KOPT-K1 (cell line): ENCODE measurements around the gene MYO1G.

Experiments
- H3K27ac ChIP-seq: fragments of 200-600 bp; sonication (generic); 2 replicates; pipeline ENCODE4 v1.5.1; 2016; ENCODE audit warnings: antibody characterized with exemption, mild to moderate bottlenecking, low read depth, low read length; ENCODE audit not compliant: poor library complexity, severe bottlenecking
- H3K36me3 ChIP-seq: fragments of 200-600 bp; sonication (generic); 2 replicates; pipeline ENCODE4 v1.5.1; 2017; ENCODE audit warnings: antibody characterized with exemption, mild to moderate bottlenecking, low read length, moderate library complexity; ENCODE audit not compliant: insufficient read depth
- H3K9me3 ChIP-seq: fragments of 200-600 bp; sonication (generic); 2 replicates; pipeline ENCODE4 v1.5.1; 2017; ENCODE audit warnings: antibody characterized with exemption, low read length, mild to moderate bottlenecking; ENCODE audit not compliant: insufficient read depth, poor library complexity, severe bottlenecking

The MYO1G gene

GRCh38 chr7:44988701-44989100 is 9.9 kb upstream of the MYO1G start:
- H3K27ac ChIP-seq = peak overlapping the region; percentile 2
- peaks cover 27% of the 10 kb centered on the region for H3K36me3 ChIP-seq
- no peaks in the 10 kb centered on the region for H3K9me3 ChIP-seq

- H3K36me3 ChIP-seq = peaks cover 34% of the 10 kb centered on the region
- H3K27ac ChIP-seq = peak overlapping the region; percentile 95
- H3K9me3 ChIP-seq = no peaks in the 10 kb centered on the region
These were observed 9.2 kb upstream of the MYO1G start for GRCh38 chr7:44987996-44988395.

GRCh38 chr7:44987457-44987856 is 8.6 kb upstream of the MYO1G start:
- Histone ChIP-seq H3K36me3 (peaks cover 39% of the 10 kb centered on the region), H3K9me3 (no peaks in the 10 kb centered on the region), H3K27ac (peak overlapping the region; percentile 95)

- peak overlapping the region; percentile 95 for H3K27ac ChIP-seq
- H3K36me3 ChIP-seq = peaks cover 49% of the 10 kb centered on the region
- no peaks in the 10 kb centered on the region for H3K9me3 ChIP-seq
These were observed 7.6 kb upstream of the MYO1G start for GRCh38 chr7:44986218-44987053.

GRCh38 chr7:44985900-44986217 is 7.0 kb upstream of the MYO1G start:
- H3K36me3 ChIP-seq = peaks cover 49% of the 10 kb centered on the region
- H3K9me3 ChIP-seq = no peaks in the 10 kb centered on the region
- H3K27ac ChIP-seq = peak overlapping the region; percentile 95

GRCh38 chr7:44985033-44985695 is 6.3 kb upstream of the MYO1G start:
- Histone ChIP-seq H3K9me3 (no peaks in the 10 kb centered on the region), H3K27ac (peak overlapping the region; percentile 95), H3K36me3 (peaks cover 49% of the 10 kb centered on the region)

- Histone ChIP-seq H3K27ac (peak overlapping the region; percentile 95), H3K9me3 (no peaks in the 10 kb centered on the region), H3K36me3 (peaks cover 49% of the 10 kb centered on the region)
These were observed 5.6 kb upstream of the MYO1G start for GRCh38 chr7:44984478-44984758.

GRCh38 chr7:44983742-44984477 is 5.1 kb upstream of the MYO1G start:
- Histone ChIP-seq H3K36me3 (peaks cover 49% of the 10 kb centered on the region), H3K27ac (peak overlapping the region; percentile 95), H3K9me3 (no peaks in the 10 kb centered on the region)

- Histone ChIP-seq H3K27ac (peak overlapping the region; percentile 95), H3K36me3 (peaks cover 53% of the 10 kb centered on the region), H3K9me3 (no peaks in the 10 kb centered on the region)
These were observed 4.2 kb upstream of the MYO1G start for GRCh38 chr7:44982970-44983369.

GRCh38 chr7:44982535-44982923 is 3.7 kb upstream of the MYO1G start:
- Histone ChIP-seq H3K9me3 (no peaks in the 10 kb centered on the region), H3K36me3 (peaks cover 58% of the 10 kb centered on the region), H3K27ac (peak overlapping the region; percentile 21)

GRCh38 chr7:44981035-44981706 is 2.4 kb upstream of the MYO1G start:
- Histone ChIP-seq H3K36me3 (peaks cover 67% of the 10 kb centered on the region), H3K27ac (peak overlapping the region; percentile 99)

GRCh38 chr7:44980393-44981034 is 1.7 kb upstream of the MYO1G start:
- Histone ChIP-seq H3K9me3 (no peaks in the 10 kb centered on the region), H3K27ac (peak overlapping the region; percentile 99), H3K36me3 (peaks cover 67% of the 10 kb centered on the region)

More at GRCh38 chr7:44981035-44981706, 2.4 kb upstream of the MYO1G start:
- no peaks in the 10 kb centered on the region for H3K9me3 ChIP-seq

GRCh38 chr7:44979481-44980392 is 922 bp upstream of the MYO1G start:
- H3K27ac ChIP-seq = peak overlapping the region; percentile 99
- H3K36me3 ChIP-seq = peaks cover 67% of the 10 kb centered on the region
- H3K9me3 ChIP-seq = no peaks in the 10 kb centered on the region

- Histone ChIP-seq H3K9me3 (no peaks in the 10 kb centered on the region), H3K27ac (peak overlapping the region; percentile 99), H3K36me3 (peaks cover 67% of the 10 kb centered on the region)
These were observed 868 bp downstream of the MYO1G start for GRCh38 chr7:44977959-44978335.
